NCI-H526 treated with DMSO at 0.1 percent for 48 hours (cell line): Measurements from ENCODE around the gene PDS5A.
"Not testable (repeated sequence)": the region's sequence is repeated elsewhere in the genome, so short reads cannot be mapped to it uniquely, and the experiment has no call there.

Source experiments
- DNase-seq: peaks from one replicate; lab custom pipeline; 2025; lab: John Stamatoyannopoulos, UW

The PDS5A gene

DNA sequence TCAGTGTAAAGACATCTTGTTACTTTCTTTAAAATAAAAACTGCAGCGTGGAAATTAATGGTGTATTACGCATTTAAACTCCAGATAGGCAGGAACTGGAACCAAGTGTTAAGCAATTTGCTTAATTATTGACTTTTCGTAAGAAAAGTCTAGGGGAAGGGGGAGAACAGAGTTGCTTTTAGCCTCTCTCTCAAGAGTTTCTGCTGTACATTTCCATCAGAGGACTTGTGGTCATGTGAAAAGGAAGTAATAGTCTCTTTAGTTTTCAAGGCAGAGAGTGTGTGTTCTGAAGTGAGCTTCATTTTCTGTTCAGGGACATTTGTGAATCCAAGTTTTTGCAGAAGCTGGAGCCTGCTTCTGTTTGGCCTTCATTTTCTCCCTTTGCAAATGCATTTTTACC is 152.6 kb downstream of the PDS5A start:
- DNase-seq: no peak

DNA sequence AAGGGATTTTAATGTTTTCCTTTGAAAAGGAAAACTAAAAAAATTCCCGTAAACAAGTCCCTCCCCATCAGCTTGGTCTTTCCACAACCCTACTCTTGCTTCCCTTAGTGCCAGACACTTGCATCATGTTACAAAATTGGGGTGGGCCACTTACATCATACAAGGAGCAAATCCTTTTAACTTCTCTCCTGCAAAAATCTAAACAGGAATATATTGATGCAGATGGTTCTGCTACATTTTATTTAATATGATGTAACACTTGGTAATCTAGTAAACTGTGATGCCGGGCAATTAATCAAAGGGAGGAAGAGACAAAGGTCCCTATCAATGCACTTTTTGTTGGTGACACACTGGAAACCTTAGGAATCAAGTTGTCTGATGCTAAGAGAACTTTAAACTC is 154.5 kb downstream of the PDS5A start:
- DNase-seq: no peak

- no peak for DNase-seq
Measured at GRCh38 chr4:39822662-39823061, 155.0 kb downstream of the PDS5A start.

DNA sequence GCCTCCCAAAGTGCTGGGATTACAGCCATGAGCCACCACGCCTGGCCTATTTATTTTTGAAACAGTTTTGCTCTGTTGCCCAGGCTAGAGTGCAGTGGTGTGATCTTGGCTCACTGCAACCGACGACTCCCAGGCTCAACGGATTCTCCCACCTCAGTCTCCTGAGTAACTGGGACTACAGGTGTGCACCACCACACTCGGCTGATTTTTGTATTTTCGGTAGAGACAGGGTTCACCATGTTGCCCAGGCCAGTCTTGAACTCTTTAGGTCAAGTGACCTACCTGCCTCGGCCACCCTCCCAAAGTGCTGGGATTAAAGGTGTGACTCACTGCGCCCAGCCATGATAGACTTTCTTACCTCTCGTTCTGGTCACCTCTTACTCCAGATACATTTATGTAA is 155.8 kb downstream of the PDS5A start:
- no peak for DNase-seq

DNA sequence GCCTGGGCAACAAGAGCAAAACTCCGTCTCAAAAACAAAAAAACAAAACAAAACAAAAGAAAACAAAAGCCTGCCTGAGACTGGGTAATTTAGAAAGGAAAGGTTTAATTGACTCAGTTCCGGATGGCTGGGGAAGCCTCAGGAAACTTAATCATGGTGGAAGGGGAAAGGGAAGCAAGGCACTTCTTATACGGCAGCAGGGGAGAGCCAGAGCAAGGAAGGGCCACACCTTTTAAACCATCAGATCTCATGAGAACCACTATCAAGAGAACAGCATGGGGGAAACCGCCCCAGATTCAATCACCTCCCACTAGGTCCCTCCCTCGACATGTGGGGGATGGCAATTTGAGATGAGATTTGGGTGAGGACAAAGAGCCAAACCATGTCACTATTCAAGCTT is 157.5 kb downstream of the PDS5A start:
- no peak for DNase-seq

GRCh38 chr4:39818646-39819045 is 159.1 kb downstream of the PDS5A start:
- DNase-seq: no peak

GRCh38 chr4:39814403-39815185 is 163.1 kb downstream of the PDS5A start:
- DNase-seq: no peak

- not testable (repeated sequence) for DNase-seq
Measured at GRCh38 chr4:39813761-39814160, 163.9 kb downstream of the PDS5A start.

- DNase-seq: not testable (repeated sequence)
Measured at GRCh38 chr4:39813033-39813432, 164.7 kb downstream of the PDS5A start.

- DNase-seq: no peak
Measured at GRCh38 chr4:39812500-39812899, 165.2 kb downstream of the PDS5A start.

DNA sequence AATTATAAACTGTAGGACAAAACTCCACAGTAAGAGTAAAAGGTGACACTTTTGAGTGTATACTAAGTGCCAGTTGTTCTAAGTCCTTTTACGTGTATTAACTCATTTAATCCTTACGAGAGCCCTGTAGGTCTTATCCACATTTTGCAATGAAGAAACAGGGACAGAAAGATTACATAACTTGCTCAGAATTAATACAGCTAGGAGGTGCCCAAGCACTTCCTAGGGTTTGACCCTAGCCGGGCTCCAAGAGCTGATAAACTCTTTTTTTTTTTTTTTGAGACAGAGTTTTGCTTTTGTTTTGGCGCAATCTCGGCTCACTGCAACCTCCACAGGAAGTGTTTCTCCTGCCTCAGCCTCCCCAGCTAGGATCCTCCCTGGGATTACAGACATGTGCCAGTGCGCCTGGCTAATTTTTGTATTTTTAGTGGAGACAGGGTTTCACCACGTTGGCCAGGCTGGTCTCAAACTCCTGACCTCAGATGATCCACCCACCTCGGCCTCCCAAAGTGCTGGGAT is 169.4 kb downstream of the PDS5A start:
- DNase-seq: no peak

GRCh38 chr4:39802005-39802404 is 175.7 kb downstream of the PDS5A start:
- DNase-seq: no peak

DNA sequence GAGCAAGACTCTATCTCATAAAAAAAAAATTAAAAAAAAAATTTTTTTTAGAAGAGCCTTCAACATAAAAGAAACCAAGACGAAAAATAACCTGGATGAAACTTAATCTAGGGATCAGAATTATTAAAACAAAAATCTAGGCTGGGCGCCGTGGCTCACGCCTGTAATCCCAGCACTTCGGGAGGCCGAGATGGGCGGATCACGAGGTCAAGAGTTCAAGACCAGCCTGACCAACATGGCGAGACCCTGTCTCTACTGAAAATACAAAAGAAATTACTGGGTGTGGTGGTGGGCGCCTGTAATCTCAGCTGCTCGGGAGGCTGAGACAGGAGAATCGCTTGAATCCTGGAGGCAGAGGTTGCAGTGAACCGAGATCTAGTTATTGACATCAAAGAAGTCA is 184.7 kb downstream of the PDS5A start:
- not testable (repeated sequence) for DNase-seq

DNA sequence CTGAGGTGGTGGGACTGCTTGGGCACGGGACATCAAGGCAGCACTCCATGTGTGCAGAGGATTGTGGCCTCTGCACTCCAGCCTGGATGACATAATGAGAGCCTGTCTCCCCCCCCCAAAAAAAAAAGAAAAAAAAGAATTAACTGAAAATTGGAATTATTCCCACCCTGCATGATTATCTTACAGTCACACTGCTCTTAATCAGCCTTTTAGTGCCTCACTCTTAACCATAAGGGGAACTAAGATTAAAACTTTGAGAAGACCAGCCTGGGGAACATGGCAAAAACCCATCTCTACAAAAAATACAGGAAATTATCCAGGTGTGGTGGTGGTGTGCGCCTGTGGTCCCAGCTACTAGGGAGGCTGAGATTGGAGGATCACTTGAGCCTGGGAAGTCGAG is 185.2 kb downstream of the PDS5A start:
- DNase-seq: no peak

DNA sequence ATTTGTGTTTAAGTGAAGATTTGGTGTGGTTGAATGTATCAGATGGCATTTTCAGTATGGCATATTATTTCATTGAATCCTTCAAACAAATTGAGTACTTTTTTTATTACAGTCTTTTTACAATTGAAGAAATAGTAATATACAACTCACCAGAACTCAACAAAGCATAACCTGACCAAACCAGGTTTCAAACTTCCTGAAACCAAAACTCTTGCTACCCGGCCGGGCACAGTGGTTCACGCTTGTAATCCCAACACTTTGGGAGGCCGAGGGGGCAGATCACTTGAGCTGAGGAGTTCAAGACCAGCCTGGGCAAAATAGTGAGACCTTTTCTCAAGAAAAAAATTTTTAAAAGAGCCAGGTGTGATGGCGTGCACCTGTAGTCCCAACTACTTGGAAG is 185.6 kb downstream of the PDS5A start:
- no peak for DNase-seq

GRCh38 chr4:39786838-39787237 is 190.9 kb downstream of the PDS5A start:
- DNase-seq: no peak

DNA sequence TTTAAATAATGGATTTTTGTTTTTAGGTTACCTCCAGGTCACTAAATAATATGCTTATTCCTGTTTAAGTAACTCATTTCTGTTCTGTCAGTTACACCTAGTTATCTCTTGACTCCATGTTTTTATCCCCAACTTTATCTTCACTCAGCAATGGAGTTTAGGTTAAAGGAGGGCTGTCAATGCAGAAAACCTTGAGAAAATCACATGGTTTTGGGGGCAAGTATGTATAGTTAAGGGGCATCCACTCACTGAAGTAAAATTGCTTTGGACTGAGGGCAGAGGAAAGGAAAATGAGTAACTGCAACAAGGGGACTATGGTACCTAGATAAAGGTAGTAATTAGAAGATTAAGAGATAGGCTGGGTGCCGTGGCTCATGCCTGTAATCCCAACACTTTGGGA is 192.6 kb downstream of the PDS5A start:
- DNase-seq: no peak

DNA sequence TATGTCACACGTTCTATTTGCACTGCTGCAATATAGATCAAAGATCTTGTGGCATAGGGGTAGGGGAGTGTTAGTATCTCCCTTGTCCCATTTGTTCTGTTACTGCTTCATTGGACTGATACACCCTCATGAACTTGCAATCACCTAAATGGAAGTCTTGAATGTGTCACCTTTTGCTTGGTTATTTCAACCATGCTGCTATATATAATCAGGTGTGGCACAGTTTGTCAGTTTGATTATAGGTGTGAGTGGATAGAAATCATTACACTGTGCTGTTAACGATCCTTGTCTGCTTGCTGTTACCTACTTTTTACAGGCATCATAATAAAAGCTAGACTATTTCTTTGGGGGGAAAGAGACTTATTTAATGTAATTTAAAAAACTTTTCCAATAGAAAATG is 195.7 kb downstream of the PDS5A start:
- not testable (repeated sequence) for DNase-seq
